CD4-positive, alpha-beta memory T cell (primary cell): ENCODE results near the gene ATP2A1. TPM values are rescaled to one million over a fixed set of nuclear protein-coding genes. Genes with fewer than 3 reads are reported as not detected.

Experiments
- CTCF ChIA-PET: fragments of 350-600 bp; sonication (Branson Sonifier 250); formaldehyde crosslinking; loops from one replicate; lab custom pipeline; 2021; ENCODE audit warnings: inconsistent platforms; ENCODE audit not compliant: partially characterized antibody; lab: Charles Lee
- POLR2A ChIA-PET: fragments of 350-600 bp; sonication (Branson Sonifier 250); formaldehyde crosslinking; loops from one replicate; lab custom pipeline; 2021; ENCODE audit not compliant: partially characterized antibody; lab: Charles Lee
- DNase-seq, 5 donors: peaks; one replicate each; pipeline versions ENCODE4 v3.0.0 to v3.0.0-alpha.2; 2020 to 2022; ENCODE audit warnings: mixed read lengths in 1 of 5
- H3K27ac ChIP-seq: one replicate; pipeline ENCODE4 v1.7.0; 2013; ENCODE audit warnings: low read depth, low read length
- H3K27me3 ChIP-seq: 2 replicates; pipeline ENCODE4 v1.7.0; 2013; ENCODE audit warnings: mild to moderate bottlenecking, low read length, moderate library complexity; ENCODE audit not compliant: insufficient read depth
- H3K36me3 ChIP-seq: 2 replicates; pipeline ENCODE4 v1.7.0; 2013; ENCODE audit warnings: mild to moderate bottlenecking, low read length, moderate library complexity; ENCODE audit not compliant: insufficient read depth
- H3K4me1 ChIP-seq: 2 replicates; pipeline ENCODE4 v1.7.0; 2013; ENCODE audit warnings: mild to moderate bottlenecking, low read length, moderate library complexity; ENCODE audit not compliant: insufficient read depth
- H3K4me3 ChIP-seq, 2 donors: one replicate each; pipeline ENCODE4 v1.7.0; 2013; ENCODE audit warnings: low read length in 2 of 2, mild to moderate bottlenecking in 1 of 2
- H3K9me3 ChIP-seq, 2 donors: one replicate each; pipeline ENCODE4 v1.7.0; 2013; ENCODE audit warnings: low read length in 2 of 2, control low read depth in 1 of 2; ENCODE audit not compliant: control insufficient read depth in 1 of 2
- H3K27ac Mint-ChIP-seq, 7 donors: one replicate each; pipeline ENCODE4 v1.8.0; 2020 to 2021; ENCODE audit warnings: mixed read lengths in 7 of 7, mild to moderate bottlenecking in 6 of 7, inconsistent platforms in 3 of 7, moderate library complexity in 3 of 7
- H3K27me3 Mint-ChIP-seq, 2 donors: one replicate each; pipeline ENCODE4 v1.8.0; 2020 to 2021; ENCODE audit warnings: mixed read lengths in 2 of 2
- H3K36me3 Mint-ChIP-seq, 2 donors: one replicate each; pipeline ENCODE4 v1.8.0; 2020 to 2021; ENCODE audit warnings: mixed read lengths in 2 of 2, inconsistent platforms in 1 of 2, mild to moderate bottlenecking in 1 of 2
- H3K4me1 Mint-ChIP-seq, 4 donors: one replicate each; pipeline ENCODE4 v1.8.0; 2020 to 2021; ENCODE audit warnings: mixed read lengths in 4 of 4, mild to moderate bottlenecking in 1 of 4
- H3K4me3 Mint-ChIP-seq, 8 donors: one replicate each; pipeline ENCODE4 v1.8.0; 2020 to 2021; ENCODE audit warnings: mixed read lengths in 8 of 8, mild to moderate bottlenecking in 7 of 8, moderate library complexity in 6 of 8, inconsistent platforms in 3 of 8
- H3K9me3 Mint-ChIP-seq, 8 donors: one replicate each; pipeline ENCODE4 v1.8.0; 2020 to 2021; ENCODE audit warnings: mixed read lengths in 8 of 8, mild to moderate bottlenecking in 5 of 8, inconsistent platforms in 3 of 8, moderate library complexity in 1 of 8
- intact Hi-C: fragments of 100-400 bp; cut with micrococcal nuclease; formaldehyde crosslinking; loops from one replicate; pipeline ENCODE4 v1.15.1; 2023
- polyA plus RNA-seq, 2 donors: library from polyadenylated mRNA; unstranded; fragments of 300-500 nt; fragmentation: Illumina TruSeq; gene quantifications; one replicate each; pipeline ENCODE4 v1.2.3, GENCODE V29; 2021
- total RNA-seq, 2 experiments: library from RNA; stranded (reverse); gene quantifications; one replicate each; pipeline ENCODE4 v1.2.3, GENCODE V29; 2021

ATP2A1 gene
- total and polyA plus RNA-seq, 4 experiments from 2014 or later: 0.67 to 0.94 TPM; not detected in 2

GRCh38 chr16:28843766-28844165, 34.5 kb upstream of the ATP2A1 start:
- DNase-seq: no peak
- H3K9me3 Mint-ChIP-seq: peaks cover 0 to 3% (median 0%) of the 10 kb centered on the region in 8 donors
- peaks cover 30% of the 10 kb centered on the region for H3K36me3 ChIP-seq
- H3K4me3 Mint-ChIP-seq: peak overlapping the region in 3 of 8 donors; percentile 26 to 52 (median 50)
- no peaks in the 10 kb centered on the region for H3K27me3 Mint-ChIP-seq
- no peak overlapping the region for H3K27ac ChIP-seq
- peaks cover 18 to 39% (median 25%) of the 10 kb centered on the region in 4 donors for H3K4me1 Mint-ChIP-seq
- intact Hi-C loops: no loop called here
- no peaks in the 10 kb centered on the region for H3K9me3 ChIP-seq
- no peaks in the 10 kb centered on the region for H3K27me3 ChIP-seq
- CTCF ChIA-PET: no interaction called here
- peak overlapping the region in 2 of 7 donors; percentile 47 to 96 for H3K27ac Mint-ChIP-seq
- H3K4me3 ChIP-seq: no peak overlapping the region
- peaks cover 22% of the 10 kb centered on the region for H3K4me1 ChIP-seq
- H3K36me3 Mint-ChIP-seq: peaks cover 13 to 53% of the 10 kb centered on the region in 2 donors
- POLR2A ChIA-PET: interaction anchor here (1.0 to 5.7 kb wide), 3 partner anchors 12 to 21 kb away, joined by 3 to 149 read pairs (median 84); partner anchors contain the start of genes ATXN2L and SH2B1

GRCh38 chr16:28844226-28844885, 33.9 kb upstream of the ATP2A1 start:
- peak overlapping the region; percentile 87 for H3K27ac ChIP-seq
- H3K27me3 ChIP-seq: no peaks in the 10 kb centered on the region
- Mint-ChIP-seq H3K27me3 (no peaks in the 10 kb centered on the region), H3K36me3 (peaks cover 13 to 52% of the 10 kb centered on the region in 2 donors), H3K4me3 (peak overlapping the region; percentile 35 to 97 (median 81)), H3K4me1 (peaks cover 18 to 35% (median 25%) of the 10 kb centered on the region in 4 donors), H3K27ac (peak overlapping the region in 4 of 7 donors; percentile 41 to 99 (median 96)), H3K9me3 (peaks cover 0 to 3% (median 0%) of the 10 kb centered on the region in 8 donors)
- CTCF ChIA-PET: interaction anchor here (1.3 kb wide), 1 partner anchor 101 kb away, joined by 4 read pairs; no protein-coding TSS in a partner anchor
- H3K4me1 ChIP-seq: peaks cover 22% of the 10 kb centered on the region
- intact Hi-C loops: no loop called here
- no peak for DNase-seq
- POLR2A ChIA-PET: interaction anchor here (1.0 to 5.7 kb wide), 4 partner anchors 11 to 22 kb away, joined by 4 to 149 read pairs (median 52); partner anchors contain the start of genes ATXN2L and SH2B1
- H3K4me3 ChIP-seq: no peak overlapping the region
- H3K36me3 ChIP-seq: peaks cover 30% of the 10 kb centered on the region
- H3K9me3 ChIP-seq: no peaks in the 10 kb centered on the region

GRCh38 chr16:28845293-28845692, 33.0 kb upstream of the ATP2A1 start:
- Histone ChIP-seq H3K27me3 (no peaks in the 10 kb centered on the region), H3K9me3 (no peaks in the 10 kb centered on the region), H3K27ac (peak overlapping the region; percentile 87), H3K4me3 (peak overlapping the region; percentile 71 to 93), H3K4me1 (peaks cover 22% of the 10 kb centered on the region), H3K36me3 (peaks cover 30% of the 10 kb centered on the region)
- DNase-seq: peak in 1 of 5 donors; percentile 57
- Mint-ChIP-seq H3K4me3 (peak overlapping the region; percentile 92 to 100 (median 94)), H3K27me3 (no peaks in the 10 kb centered on the region), H3K36me3 (peaks cover 13 to 49% of the 10 kb centered on the region in 2 donors), H3K4me1 (peaks cover 18 to 35% (median 25%) of the 10 kb centered on the region in 4 donors), H3K9me3 (peaks cover 0 to 3% (median 0%) of the 10 kb centered on the region in 8 donors), H3K27ac (peak overlapping the region; percentile 95 to 99 (median 97))
- CTCF ChIA-PET: interaction anchor here (0.7 to 4.8 kb wide), 5 partner anchors 13 to 100 kb away, joined by 3 to 13 read pairs (median 4); partner anchors contain the start of genes ATXN2L and SH2B1
- POLR2A ChIA-PET: interaction anchor here (1.0 to 5.7 kb wide), 10 partner anchors 10 to 105 kb away, joined by 3 to 149 read pairs (median 8); partner anchors contain the start of genes ATXN2L, NFATC2IP, RABEP2 and SH2B1
- intact Hi-C loops: no loop called here

- Mint-ChIP-seq H3K27me3 (no peaks in the 10 kb centered on the region), H3K4me1 (peaks cover 18 to 35% (median 25%) of the 10 kb centered on the region in 4 donors), H3K9me3 (peaks cover 0 to 3% (median 0%) of the 10 kb centered on the region in 8 donors), H3K4me3 (peak overlapping the region; percentile 92 to 100 (median 94)), H3K27ac (peak overlapping the region; percentile 95 to 99 (median 97)), H3K36me3 (peaks cover 13 to 49% of the 10 kb centered on the region in 2 donors)
- no peak for DNase-seq
- ChIA-PET POLR2A (interaction anchor here (0.9 to 5.7 kb wide), 13 partner anchors 10 to 139 kb away, joined by 3 to 149 read pairs (median 6); partner anchors contain the start of genes ATXN2L, CD19, LAT and NFATC2IP), CTCF (interaction anchor here (0.8 to 4.8 kb wide), 6 partner anchors 12 to 186 kb away, joined by 3 to 37 read pairs (median 6); partner anchors contain the start of genes ATXN2L and SH2B1)
- Histone ChIP-seq H3K27me3 (no peaks in the 10 kb centered on the region), H3K27ac (peak overlapping the region; percentile 87), H3K9me3 (no peaks in the 10 kb centered on the region), H3K4me1 (peaks cover 22% of the 10 kb centered on the region), H3K4me3 (peak overlapping the region; percentile 71 to 93), H3K36me3 (peaks cover 30% of the 10 kb centered on the region)
- intact Hi-C loops: loop anchor here (1.0 kb wide), 6 partner anchors 18 to 105 kb away; partner anchors contain the start of genes NFATC2IP, RABEP2 and SH2B1
Measured at GRCh38 chr16:28845761-28846079, 32.6 kb upstream of the ATP2A1 start.

GRCh38 chr16:28846080-28846932, 32.0 kb upstream of the ATP2A1 start, which contains the start of gene TUFM:
Gene TUFM (minus strand): TSS chr16:28846348. CDS start chr16:28846269, 79 bp downstream.
- Histone ChIP-seq H3K9me3 (no peaks in the 10 kb centered on the region), H3K27me3 (no peaks in the 10 kb centered on the region), H3K36me3 (peaks cover 30% of the 10 kb centered on the region), H3K4me1 (peaks cover 22% of the 10 kb centered on the region), H3K27ac (peak within 1 kb of the TSS; percentile 87), H3K4me3 (peak within 1 kb of the TSS; percentile 86 to 93)
- Mint-ChIP-seq H3K4me1 (peaks cover 18 to 35% (median 25%) of the 10 kb centered on the region in 4 donors), H3K27ac (peak within 1 kb of the TSS; percentile 95 to 99 (median 97)), H3K36me3 (peaks cover 13 to 49% of the 10 kb centered on the region in 2 donors), H3K9me3 (peaks cover 0 to 3% (median 0%) of the 10 kb centered on the region in 8 donors), H3K27me3 (no peaks in the 10 kb centered on the region), H3K4me3 (peak within 1 kb of the TSS; percentile 92 to 100 (median 94))
- intact Hi-C loops: loop anchor here (1.0 kb wide), 6 partner anchors 17 to 104 kb away; partner anchors contain the start of genes NFATC2IP, RABEP2 and SH2B1
- peak; percentile 98 to 99 (median 99) for DNase-seq
- POLR2A ChIA-PET: interaction anchor here (0.6 to 5.7 kb wide), 17 partner anchors 9 to 138 kb away, joined by 3 to 149 read pairs (median 5); partner anchors contain the start of genes ATXN2L, CD19, LAT and NFATC2IP
- CTCF ChIA-PET: interaction anchor here (0.8 to 4.8 kb wide), 6 partner anchors 12 to 185 kb away, joined by 3 to 37 read pairs (median 10); partner anchors contain the start of genes ATXN2L and SH2B1

- ChIA-PET POLR2A (interaction anchor here (0.6 to 5.7 kb wide), 13 partner anchors 9 to 138 kb away, joined by 3 to 149 read pairs (median 5); partner anchors contain the start of genes ATXN2L, CD19, LAT and RABEP2), CTCF (interaction anchor here (1.1 to 4.8 kb wide), 5 partner anchors 11 to 185 kb away, joined by 3 to 37 read pairs (median 13); partner anchors contain the start of gene SH2B1)
- Mint-ChIP-seq H3K27me3 (no peaks in the 10 kb centered on the region), H3K9me3 (peaks cover 0 to 3% (median 0%) of the 10 kb centered on the region in 8 donors), H3K4me1 (peaks cover 18 to 35% (median 25%) of the 10 kb centered on the region in 4 donors), H3K4me3 (peak overlapping the region; percentile 92 to 100 (median 94)), H3K36me3 (peaks cover 13 to 46% of the 10 kb centered on the region in 2 donors), H3K27ac (peak overlapping the region; percentile 95 to 99 (median 97))
- Histone ChIP-seq H3K4me1 (peaks cover 22% of the 10 kb centered on the region), H3K4me3 (peak overlapping the region; percentile 86 to 93), H3K9me3 (no peaks in the 10 kb centered on the region), H3K36me3 (peaks cover 28% of the 10 kb centered on the region), H3K27me3 (no peaks in the 10 kb centered on the region), H3K27ac (peak overlapping the region; percentile 87)
- no peak for DNase-seq
- intact Hi-C loops: loop anchor here (1.0 kb wide), 6 partner anchors 16 to 103 kb away; partner anchors contain the start of genes NFATC2IP, RABEP2 and SH2B1
Measured at GRCh38 chr16:28846933-28847273, 31.4 kb upstream of the ATP2A1 start.
